GM21423 (cell line): Measurements from ENCODE around the gene GOLGA8T.
A peak's percentile ranks its signal among the peaks of the same experiment; 100 is the strongest.
"Not testable (repeated sequence)": the region's sequence is repeated elsewhere in the genome, so short reads cannot be mapped to it uniquely, and the experiment has no call there.

Source experiments
- ATAC-seq: cut with Tn5 transposase; IDR thresholded peaks from one replicate; pipeline ENCODE4 v1.9.1; 2021; ENCODE audit warnings: mild to moderate bottlenecking, moderate library complexity; ENCODE audit not compliant: unreplicated experiment

The GOLGA8T gene

DNA sequence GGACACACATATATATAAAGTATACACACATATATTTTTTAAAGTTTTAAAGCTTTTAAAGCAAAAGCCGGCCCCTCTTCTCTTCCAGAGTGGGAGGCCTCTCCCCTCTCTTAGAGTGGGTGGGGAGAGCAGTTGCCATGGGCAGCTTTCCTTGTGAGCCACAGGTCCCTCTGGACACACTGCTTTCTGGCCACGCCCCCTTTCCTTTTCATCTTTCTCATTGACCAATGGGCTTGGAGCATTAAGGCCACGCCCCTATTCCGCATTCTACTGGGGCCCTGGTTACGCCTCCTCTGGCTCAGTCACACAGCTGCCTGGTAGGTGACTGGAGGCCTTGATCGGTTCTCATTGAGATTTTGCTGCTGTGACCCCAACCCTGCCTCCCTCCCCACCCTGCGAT, at the start of gene GOLGA8T:
GOLGA8T (plus strand) TSS at position 301 of the 400 bp plus-strand sequence; CDS start at position 399, 98 bp downstream.
- not testable (repeated sequence) for ATAC-seq

DNA sequence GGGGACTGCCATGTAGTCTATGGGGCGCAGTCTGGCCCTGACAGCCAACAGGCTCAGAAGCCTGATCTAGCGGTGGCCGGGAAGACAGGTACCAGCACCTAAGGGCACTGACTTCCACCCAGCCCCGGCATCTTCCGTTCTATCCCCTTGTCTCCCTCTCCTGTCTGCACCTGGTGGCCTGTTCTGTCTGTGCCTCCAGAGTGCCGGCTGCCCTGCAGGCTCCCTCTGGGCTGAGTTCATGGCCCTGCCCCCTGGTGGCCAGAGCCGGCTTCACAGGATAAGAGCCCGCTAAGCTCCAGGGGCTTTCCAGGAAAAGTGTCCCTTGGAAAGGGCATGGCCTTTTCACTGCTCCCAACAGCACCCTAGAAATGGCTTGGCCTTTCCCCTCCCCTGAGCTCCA, 37.0 kb upstream of the GOLGA8T start:
- ATAC-seq, result not testable (repeated sequence)

DNA sequence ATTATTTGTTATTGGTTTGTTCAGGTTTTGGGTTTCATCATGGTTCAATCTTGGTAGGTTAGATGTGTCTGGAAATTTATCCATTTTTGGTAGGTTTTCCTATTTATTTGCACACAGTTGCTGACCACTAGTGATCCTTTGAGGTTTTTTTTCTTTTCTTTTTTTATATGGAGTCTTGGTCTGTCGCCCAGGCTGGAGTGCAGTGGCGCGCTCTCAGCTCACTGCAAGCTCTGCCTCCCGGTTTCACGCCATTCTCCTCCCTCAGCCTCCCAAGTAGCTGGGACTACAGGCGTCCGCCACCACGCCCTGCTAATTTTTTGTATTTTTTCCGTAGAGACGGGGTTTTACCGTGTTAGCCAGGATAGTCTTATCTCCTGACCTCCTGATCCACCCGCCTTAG, 32.0 kb upstream of the GOLGA8T start:
- ATAC-seq, result not testable (repeated sequence)

- not testable (repeated sequence) for ATAC-seq
These were observed 30.8 kb upstream of the GOLGA8T start for GRCh38 chr15:30103941-30104507.

GRCh38 chr15:30110591-30110990, 24.3 kb upstream of the GOLGA8T start:
- ATAC-seq, result not testable (repeated sequence)

DNA sequence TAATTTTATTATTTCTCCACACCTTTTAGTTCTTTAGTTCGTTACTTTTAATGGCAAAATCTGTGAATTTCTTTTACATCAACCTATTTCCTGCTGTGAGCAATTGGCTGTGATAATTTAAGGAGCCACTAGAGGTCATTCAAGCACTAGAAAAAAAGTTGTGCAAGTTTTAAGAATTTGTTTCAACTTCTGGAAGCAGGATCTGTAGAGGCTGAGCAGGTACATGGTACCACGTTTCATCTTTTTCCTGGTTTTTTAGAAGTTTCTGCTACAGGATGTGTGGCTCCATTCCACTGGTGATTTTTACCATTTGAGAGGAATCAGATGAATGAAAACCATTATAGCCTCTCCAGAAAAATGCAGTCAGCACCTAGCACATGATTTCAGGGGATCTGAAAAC, 4.8 kb upstream of the GOLGA8T start:
- not testable (repeated sequence) for ATAC-seq

DNA sequence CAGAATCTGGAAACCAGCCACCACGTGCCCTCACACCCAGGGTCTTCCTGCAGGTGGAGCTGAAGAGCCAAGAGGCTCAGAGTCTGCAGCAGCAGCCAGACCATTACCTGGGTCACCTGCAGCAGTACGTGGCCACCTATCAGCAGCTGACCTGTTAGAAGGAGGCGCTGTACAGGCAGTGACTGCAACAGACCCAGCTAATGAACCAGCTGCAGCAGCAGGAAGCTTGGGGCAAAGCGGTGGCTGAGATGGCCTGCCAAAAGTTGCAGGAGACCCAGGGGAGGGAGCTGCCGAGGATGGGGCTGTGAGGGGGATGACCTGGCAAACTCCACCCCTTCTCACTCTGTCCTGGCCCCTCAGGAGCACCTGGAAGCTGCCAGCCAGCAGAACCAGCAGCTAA, 8.4 kb downstream of the GOLGA8T start:
- not testable (repeated sequence) for ATAC-seq

DNA sequence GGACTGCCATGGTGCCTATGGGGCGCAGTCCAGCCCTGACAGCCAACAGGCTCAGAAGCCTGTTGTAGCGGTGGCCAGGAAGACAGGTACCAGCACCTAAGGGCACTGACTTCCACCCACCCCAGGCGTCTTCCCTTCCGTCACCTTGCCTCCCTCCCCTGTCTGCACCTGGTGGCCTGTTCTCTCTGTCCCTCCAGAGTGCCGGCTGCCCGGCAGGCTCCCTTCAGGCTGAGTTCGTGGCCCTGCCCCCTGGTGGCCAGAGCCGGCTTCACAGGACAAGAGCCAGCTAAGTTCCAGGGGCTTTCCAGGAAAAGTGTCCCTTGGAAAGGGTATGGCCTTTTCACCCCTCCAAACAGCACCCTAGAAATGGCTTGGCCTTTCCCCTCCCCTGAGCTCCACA, 15.0 kb downstream of the GOLGA8T start:
- ATAC-seq, result not testable (repeated sequence)

- ATAC-seq, result not testable (repeated sequence)
These were observed 27.9 kb downstream of the GOLGA8T start for GRCh38 chr15:30162479-30163357.

DNA sequence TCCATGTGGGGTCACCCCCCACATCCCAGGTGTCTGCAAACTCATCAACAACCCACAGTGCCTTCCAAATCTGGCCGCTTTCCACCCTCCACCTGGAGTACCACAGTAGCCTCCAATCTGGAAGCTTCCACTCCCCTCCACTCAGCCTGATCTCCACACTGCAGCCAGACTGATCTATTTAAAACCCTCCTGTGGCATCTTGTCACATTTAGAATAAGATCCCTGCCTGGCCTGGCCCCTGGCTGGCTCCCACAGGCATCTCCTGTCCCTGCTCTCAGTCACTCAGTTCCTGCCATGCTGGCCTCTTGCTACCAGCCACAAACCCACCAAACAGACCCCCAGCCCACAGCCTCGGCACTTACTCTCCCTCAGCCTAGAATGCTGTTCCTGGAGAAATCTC, 28.9 kb downstream of the GOLGA8T start:
- not testable (repeated sequence) for ATAC-seq

GRCh38 chr15:30164257-30164656, 29.4 kb downstream of the GOLGA8T start:
- ATAC-seq, result not testable (repeated sequence)

- not testable (repeated sequence) for ATAC-seq
These were observed 32.6 kb downstream of the GOLGA8T start for GRCh38 chr15:30167403-30167802.

DNA sequence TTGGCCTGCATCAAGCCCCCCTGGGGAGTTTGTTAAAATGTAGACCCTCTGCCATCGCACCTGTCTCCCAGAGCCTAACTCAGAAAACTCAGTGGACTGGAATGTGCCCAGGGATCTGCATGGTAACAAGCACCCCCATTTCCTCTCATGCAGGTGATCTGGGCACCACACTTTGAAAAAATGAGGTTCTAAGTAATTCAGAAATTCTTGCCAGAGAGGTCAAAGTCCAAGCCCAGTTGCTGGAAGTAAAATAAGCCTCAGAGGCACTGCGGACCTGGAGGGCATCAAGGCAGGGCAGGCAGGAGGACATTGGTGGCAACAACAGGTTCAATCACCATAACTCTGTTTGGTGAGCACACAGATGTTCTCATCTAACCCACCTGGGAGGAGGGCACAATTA, 33.0 kb downstream of the GOLGA8T start:
- not testable (repeated sequence) for ATAC-seq

- ATAC-seq, result not testable (repeated sequence)
These were observed 36.6 kb downstream of the GOLGA8T start for GRCh38 chr15:30171452-30171851.

DNA sequence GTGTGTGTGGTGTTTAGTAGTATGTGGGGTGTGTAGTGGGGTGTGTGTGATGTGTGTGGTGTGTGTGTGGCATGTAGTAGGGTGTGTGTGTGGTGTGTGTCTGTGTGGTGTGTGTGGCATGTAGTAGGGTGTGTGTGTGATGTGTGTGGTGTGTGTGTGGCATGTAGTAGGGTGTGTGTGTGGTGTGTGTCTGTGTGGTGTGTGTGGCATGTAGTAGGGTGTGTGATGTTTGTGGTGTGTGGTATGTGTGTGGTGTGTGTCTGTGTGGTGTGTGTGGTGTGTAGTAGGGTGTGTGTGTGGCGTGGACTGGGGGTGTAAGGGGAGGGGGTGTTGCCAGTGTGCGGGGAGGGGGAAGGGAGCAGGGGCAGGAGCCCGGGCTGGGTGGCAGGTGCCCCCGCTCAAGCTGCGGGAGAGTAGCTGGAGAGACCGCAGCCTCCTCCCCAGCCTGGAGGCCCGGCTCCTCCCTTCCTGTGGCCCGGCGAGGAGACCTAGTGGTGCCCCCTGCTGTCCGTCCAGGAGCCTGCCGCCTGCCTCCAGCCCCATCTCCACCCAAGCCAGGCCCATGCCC, 38.3 kb downstream of the GOLGA8T start:
- ATAC-seq, result peak; percentile 56

DNA sequence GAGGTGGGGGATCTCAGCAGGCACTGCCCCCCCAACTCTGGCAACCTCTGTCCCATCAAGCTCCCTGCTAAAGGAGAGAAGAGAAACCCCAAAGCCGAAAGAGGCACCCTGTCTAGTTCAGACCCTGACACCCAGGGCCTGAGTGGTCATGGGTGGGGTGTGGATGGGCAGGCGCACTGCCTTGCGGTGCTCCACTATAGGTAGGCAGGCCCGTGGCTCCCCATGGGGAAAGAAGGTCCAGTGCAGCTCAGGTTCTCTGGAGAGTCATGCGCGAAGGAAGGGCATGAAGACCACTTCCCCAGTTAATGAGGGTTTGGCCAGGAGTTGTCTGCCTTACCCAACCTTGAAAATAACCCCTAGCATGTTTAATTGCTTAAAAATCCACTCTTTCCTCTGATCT, 40.4 kb downstream of the GOLGA8T start:
- ATAC-seq, result not testable (repeated sequence)

- ATAC-seq, result not testable (repeated sequence)
These were observed 41.8 kb downstream of the GOLGA8T start for GRCh38 chr15:30176613-30177012.

DNA sequence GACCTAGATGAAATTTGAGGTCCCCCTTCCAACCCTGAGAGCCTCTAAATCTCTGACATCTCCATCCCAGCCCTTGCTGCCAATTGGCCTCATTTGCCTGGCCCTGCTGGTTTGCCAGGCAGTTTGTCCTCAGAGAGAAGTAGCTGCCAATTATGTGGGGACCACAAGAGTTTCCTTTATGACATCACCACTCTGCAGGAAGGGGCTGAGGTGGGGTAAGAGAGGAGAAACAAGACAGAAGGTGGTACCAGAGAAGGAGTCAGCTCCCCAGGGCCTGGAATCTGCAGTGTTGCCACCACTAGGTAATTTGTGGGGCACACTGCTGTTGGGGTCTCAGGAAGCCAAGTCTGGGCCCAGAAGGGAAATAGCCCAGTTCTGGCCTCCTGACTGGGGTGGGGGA, 45.0 kb downstream of the GOLGA8T start:
- ATAC-seq, result not testable (repeated sequence)

- ATAC-seq, result not testable (repeated sequence)
These were observed 50.6 kb downstream of the GOLGA8T start for GRCh38 chr15:30185495-30185894.

- ATAC-seq, result not testable (repeated sequence)
These were observed 52.6 kb downstream of the GOLGA8T start for GRCh38 chr15:30187429-30187828.

- not testable (repeated sequence) for ATAC-seq
These were observed 54.9 kb downstream of the GOLGA8T start for GRCh38 chr15:30189754-30190153.

- not testable (repeated sequence) for ATAC-seq
These were observed 56.3 kb downstream of the GOLGA8T start for GRCh38 chr15:30191143-30191542.
